Liver (tissue), 3 donors: Measurements from ENCODE around the gene TTC22.

Experiments used
- ATF3 ChIP-seq: IDR thresholded peaks from 2 replicates; pipeline ENCODE4 v1.6.1; 2016; ENCODE audit warnings: antibody characterized with exemption
- CTCF ChIP-seq: fragments of 150-350 bp; IDR thresholded peaks from 2 replicates; pipeline ENCODE4 v1.5.1; 2017; ENCODE audit warnings: improper control_type of control experiment, low read depth, low read length; ENCODE audit not compliant: missing input control
- JUND ChIP-seq, 2 donors: IDR thresholded peaks; 2 replicates each; pipeline ENCODE4 v1.6.1; 2016; ENCODE audit warnings: antibody characterized with exemption in 2 of 2
- RAD21 ChIP-seq, 2 donors: IDR thresholded peaks; 2 replicates each; pipeline ENCODE4 v1.6.1; 2016; ENCODE audit warnings: antibody characterized with exemption in 2 of 2, mild to moderate bottlenecking in 2 of 2
- RXRA ChIP-seq, 2 donors: IDR thresholded peaks; 2 replicates each; pipeline ENCODE4 v1.6.1; 2017 to 2018; ENCODE audit warnings: antibody characterized with exemption in 2 of 2, mild to moderate bottlenecking in 1 of 2
- SP1 ChIP-seq: IDR thresholded peaks from 2 replicates; pipeline ENCODE4 v1.6.1; 2018; ENCODE audit warnings: antibody characterized with exemption, mild to moderate bottlenecking
- YY1 ChIP-seq: IDR thresholded peaks from 2 replicates; pipeline ENCODE4 v1.6.1; 2016; ENCODE audit warnings: antibody characterized with exemption, mild to moderate bottlenecking
- donor health status: healthy.
- donor health status: healthy.

GRCh38 chr1:54816951-54817350 lies 15.8 kb upstream of the TTC22 start:
- TF ChIP-seq RXRA (IDR thresholded peaks at IDR 0.05) (no peak), CTCF (no peak), RAD21 (IDR thresholded peaks at IDR 0.05) (no peak), JUND (IDR thresholded peaks at IDR 0.05) (no peak), SP1 (no peak), ATF3 (no peak), YY1 (no peak)
